OCI-LY3 (cell line): ENCODE measurements around the gene TBPL1.

ENCODE experiments used
- CTCF ChIP-seq: fragments of 200-600, 300-600 bp; sonication (generic); IDR thresholded peaks from 2 replicates; pipeline ENCODE4 v1.5.1; 2014; ENCODE audit warnings: antibody characterized with exemption, low read length, low read depth
- EZH2phosphoT487 ChIP-seq: fragments of 200-600 bp; shearing (Covaris generic); IDR thresholded peaks from 2 replicates; pipeline ENCODE4 v1.6.1; 2018; ENCODE audit warnings: antibody characterized with exemption, mixed run types, low read depth

GRCh38 chr6:133951881-133952814 is 876 bp upstream of the TBPL1 start:
- TF ChIP-seq CTCF (0 out of 2 replicates have a peak, but pooled peaks have one; percentile 4), EZH2phosphoT487 (no peak)
